Heart left ventricle (tissue), 13 donors: ENCODE measurements around the gene QRICH1.

Experiments used
- POLR2A ChIP-seq, 2 donors: fragments of 450-650 bp; IDR thresholded peaks; one replicate each; pipeline ENCODE4 v1.6.1; 2017; ENCODE audit warnings: antibody characterized with exemption in 2 of 2, mild to moderate bottlenecking in 2 of 2, moderate library complexity in 2 of 2
- TF ChIP-seq, protein P1 (sequence below), 12 donors: fragments of 200-600 bp; sonication (generic) in 4 of 12; IDR thresholded peaks; one replicate each; pipeline versions ENCODE4 v1.5.0 to v1.8.0; 2018 to 2022; ENCODE audit warnings: antibody characterized with exemption in 12 of 12, mild to moderate bottlenecking in 5 of 12
- donor health status: ischemic (EF 13 %, LVEDD 7.1; RV severe dilation, severe dysfunction).
- donor health status: DM: no; HTN: yes; CAD: no.
- donor health status: DM: no; HTN: no; CAD: no.
- donor health status: ischemic (EF 25% LVEDD 6.9; RV normal size, moderate dysfunction).
- donor health status: ischemic (EF 25% LVEDD 5.7; RV mildly dilated, moderate dysfunction).
- donor health status: ischemic (EF 35%, LVEDD 5.7; RV mildly dilated, moderate dysfunction).
- donor health status: nonischemic (EF 11% LVEDD 7.7; RV severe dilation, severe dysfunction).
- donor health status: DM: yes; HTN: yes; CAD: no.
- donor health status: PGD.
- donor health status: ischemic (EF 29% LVEDD 5.4; RV normal size, mild dysfunction).
- donor health status: nonischemic (EF 23%, LVEDD 6.1; RV moderate dilation, normal function).

DNA sequence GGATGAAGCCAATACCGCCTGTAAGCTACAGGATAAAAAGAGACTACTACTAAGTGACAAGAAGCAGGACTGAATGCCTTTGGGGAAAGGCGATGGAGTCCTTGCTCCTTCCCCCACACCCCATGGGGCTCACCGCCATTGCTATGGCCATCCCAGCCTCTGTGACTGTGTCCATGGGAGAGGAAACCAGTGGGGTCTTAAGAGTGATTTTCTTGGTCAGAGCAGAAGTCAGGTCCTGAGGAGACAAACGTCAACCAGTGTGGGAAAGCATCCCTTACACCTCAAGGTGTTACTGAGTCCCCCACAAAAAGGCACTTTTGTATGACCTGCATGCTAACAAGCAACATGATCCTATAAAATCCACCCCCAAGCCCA lies 65.6 kb downstream of the QRICH1 start:
- TF ChIP-seq, protein P1, sequence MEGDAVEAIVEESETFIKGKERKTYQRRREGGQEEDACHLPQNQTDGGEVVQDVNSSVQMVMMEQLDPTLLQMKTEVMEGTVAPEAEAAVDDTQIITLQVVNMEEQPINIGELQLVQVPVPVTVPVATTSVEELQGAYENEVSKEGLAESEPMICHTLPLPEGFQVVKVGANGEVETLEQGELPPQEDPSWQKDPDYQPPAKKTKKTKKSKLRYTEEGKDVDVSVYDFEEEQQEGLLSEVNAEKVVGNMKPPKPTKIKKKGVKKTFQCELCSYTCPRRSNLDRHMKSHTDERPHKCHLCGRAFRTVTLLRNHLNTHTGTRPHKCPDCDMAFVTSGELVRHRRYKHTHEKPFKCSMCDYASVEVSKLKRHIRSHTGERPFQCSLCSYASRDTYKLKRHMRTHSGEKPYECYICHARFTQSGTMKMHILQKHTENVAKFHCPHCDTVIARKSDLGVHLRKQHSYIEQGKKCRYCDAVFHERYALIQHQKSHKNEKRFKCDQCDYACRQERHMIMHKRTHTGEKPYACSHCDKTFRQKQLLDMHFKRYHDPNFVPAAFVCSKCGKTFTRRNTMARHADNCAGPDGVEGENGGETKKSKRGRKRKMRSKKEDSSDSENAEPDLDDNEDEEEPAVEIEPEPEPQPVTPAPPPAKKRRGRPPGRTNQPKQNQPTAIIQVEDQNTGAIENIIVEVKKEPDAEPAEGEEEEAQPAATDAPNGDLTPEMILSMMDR (IDR thresholded peaks at IDR 0.05), result no peak
- TF ChIP-seq POLR2A (IDR thresholded peaks at IDR 0.05), result no peak
